Measurements from ENCODE around the gene NPLOC4. TPM values are rescaled to one million over a fixed set of nuclear protein-coding genes. Genes with fewer than 3 reads are reported as not detected.
A peak's percentile ranks its signal among the peaks of the same experiment; 100 is the strongest.
"Not testable (repeated sequence)": the region's sequence is repeated elsewhere in the genome, so short reads cannot be mapped to it uniquely, and the experiment has no call there.

Gene NPLOC4
- total RNA-seq, 1 experiment from 2014 or later = 55.0 TPM

DNA sequence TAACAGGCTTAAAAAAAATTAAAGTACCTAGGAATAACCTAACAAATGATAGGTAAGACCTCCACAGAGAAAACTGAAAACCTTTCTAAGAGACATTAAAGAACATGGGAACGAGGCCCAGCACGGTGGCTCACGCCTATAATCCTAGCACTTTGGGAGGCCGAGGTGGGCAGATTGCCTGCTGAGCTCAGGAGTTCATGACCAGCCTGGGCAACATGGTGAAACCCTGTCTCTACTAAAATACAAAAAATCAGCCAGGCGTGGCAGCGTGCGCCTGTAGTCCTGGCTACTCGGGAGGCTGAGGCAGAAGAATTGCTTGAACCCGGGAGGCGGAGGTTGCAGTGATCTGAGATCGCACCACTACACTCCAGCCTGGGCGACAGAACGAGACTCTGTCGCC lies 52.1 kb downstream of the NPLOC4 start:
- not testable (repeated sequence) for DNase-seq (ENCODE audit: low spot score)

DNA sequence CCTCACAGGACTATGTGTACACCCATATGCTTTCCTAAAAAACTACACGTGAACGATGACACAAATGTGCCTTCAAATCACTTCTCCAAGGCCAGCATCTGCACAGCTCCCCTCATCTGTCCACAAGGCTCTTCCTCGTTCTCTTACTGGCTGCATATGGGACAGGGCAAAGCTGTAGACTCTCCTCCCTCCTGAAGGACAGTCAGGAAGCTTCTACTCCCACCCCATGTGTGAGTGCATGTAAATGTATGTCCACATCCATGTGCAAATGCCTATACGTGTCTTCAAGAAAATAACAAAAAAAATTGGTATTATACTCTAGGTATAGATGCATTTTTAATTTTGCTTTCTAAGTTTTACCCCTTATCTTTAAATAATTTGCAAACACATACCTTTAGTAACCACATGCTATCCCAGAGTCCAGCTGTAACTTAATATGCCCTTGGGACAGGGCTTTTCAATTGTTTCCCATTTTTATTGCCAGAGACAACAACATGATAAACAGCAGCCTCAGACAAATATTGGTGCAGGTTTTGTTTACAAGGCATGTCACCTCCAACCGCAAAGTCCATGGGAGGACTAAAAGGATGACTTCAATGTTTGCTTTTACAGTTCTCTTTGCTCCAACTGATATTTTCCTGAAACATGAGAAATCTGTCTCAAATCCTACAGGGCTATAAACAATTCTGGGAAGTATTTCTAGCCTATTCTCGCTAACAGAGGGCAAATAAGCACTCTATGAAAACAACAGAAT lies 53.1 kb downstream of the NPLOC4 start:
- peak; percentile 30 for DNase-seq (ENCODE audit: low spot score)

- no peak for DNase-seq (ENCODE audit: low spot score)
Observed at GRCh38 chr17:81582749-81583148, 54.2 kb downstream of the NPLOC4 start.

GRCh38 chr17:81582341-81582740 lies 54.6 kb downstream of the NPLOC4 start:
- no peak for DNase-seq (ENCODE audit: low spot score)

- no peak for DNase-seq (ENCODE audit: low spot score)
Observed at GRCh38 chr17:81581758-81582157, 55.2 kb downstream of the NPLOC4 start.

DNA sequence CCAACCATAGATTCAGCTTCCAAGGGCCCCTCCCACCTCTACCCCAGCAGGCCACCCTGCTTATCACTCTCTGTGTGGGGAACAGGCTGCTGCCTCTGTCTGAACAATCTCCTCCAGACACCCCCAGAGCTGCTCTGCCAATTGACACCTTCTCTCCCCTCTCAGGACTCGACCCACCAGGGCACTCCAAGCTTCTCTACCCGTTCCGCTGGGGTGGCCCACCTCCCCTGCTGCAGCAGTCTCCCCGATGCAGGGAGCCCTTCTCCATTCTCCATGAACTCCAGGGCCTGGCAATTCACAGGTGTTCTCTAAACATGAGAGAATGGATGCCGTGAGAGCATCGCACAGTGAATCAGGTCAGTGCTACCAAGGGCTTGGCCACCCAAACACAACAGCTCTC lies 56.4 kb downstream of the NPLOC4 start:
- no peak for DNase-seq (ENCODE audit: low spot score)

- no peak for DNase-seq (ENCODE audit: low spot score)
Observed at GRCh38 chr17:81579821-81580321, 57.0 kb downstream of the NPLOC4 start.

DNA sequence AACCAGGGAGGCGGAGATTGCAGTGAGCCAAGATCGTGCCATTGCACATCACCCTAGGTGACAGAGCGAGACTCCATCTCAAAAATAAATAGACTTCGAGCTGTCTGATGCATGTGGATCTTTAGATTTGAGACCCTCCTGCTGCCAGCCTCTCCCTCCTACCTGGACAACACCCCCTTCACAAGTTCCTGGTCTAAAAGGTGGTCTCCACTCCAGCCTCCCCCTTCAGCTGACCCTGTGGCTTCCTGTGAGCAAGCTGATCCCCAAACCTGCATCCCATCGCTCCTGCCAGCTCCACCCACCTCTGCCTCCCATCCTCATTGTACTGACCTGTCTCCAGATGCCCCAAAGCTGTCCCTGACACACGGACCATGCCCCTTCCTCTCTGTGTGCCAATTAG lies 57.6 kb downstream of the NPLOC4 start:
- DNase-seq (ENCODE audit: low spot score) = no peak

- DNase-seq (ENCODE audit: low spot score) = no peak
Observed at GRCh38 chr17:81578561-81579225, 58.2 kb downstream of the NPLOC4 start.

DNA sequence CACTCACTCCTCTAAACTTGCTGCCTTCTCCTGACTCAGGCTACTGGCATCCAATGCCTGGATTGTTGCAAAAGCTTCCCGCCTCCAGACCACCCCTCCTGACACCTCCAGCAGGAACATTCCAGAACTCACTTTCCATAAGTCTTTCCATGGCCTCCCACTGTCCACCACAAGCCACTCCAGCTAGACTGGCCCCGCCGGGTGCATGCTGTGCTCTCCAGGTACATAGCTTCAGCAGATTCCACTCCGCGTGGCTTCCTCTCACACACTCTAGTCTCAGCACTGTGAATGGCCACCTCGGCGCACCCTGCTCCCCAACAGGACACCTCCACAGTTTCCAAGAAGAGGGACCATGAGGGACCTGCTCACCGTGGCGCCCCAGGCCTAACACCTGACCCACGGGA lies 58.9 kb downstream of the NPLOC4 start:
- DNase-seq (ENCODE audit: low spot score) = no peak

- DNase-seq (ENCODE audit: low spot score) = peak; percentile 31
Observed at GRCh38 chr17:81577278-81578000, 59.5 kb downstream of the NPLOC4 start.

GRCh38 chr17:81576621-81577277 lies 60.2 kb downstream of the NPLOC4 start:
- peak; percentile 73 for DNase-seq (ENCODE audit: low spot score)

DNA sequence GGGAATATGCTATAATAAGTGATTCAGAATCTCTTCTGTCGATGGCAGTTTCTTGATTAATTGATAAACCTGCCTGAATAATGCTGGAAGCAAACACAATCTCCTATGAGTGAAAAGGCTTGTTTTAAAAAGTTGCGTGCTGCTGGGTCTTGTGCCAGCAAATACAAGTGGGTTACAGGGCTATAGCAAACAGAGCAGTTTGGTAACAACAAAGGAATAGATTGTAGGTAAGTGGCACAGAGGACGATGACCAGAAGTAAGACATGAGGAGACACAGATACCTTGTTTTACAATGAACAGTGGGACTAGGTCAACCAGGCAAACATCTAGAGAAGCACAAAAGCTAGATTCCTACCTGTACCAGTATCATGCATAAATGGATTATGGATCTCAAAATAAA lies 61.1 kb downstream of the NPLOC4 start:
- no peak for DNase-seq (ENCODE audit: low spot score)

- DNase-seq (ENCODE audit: low spot score) = no peak
Observed at GRCh38 chr17:81574643-81574956, 62.3 kb downstream of the NPLOC4 start.

DNA sequence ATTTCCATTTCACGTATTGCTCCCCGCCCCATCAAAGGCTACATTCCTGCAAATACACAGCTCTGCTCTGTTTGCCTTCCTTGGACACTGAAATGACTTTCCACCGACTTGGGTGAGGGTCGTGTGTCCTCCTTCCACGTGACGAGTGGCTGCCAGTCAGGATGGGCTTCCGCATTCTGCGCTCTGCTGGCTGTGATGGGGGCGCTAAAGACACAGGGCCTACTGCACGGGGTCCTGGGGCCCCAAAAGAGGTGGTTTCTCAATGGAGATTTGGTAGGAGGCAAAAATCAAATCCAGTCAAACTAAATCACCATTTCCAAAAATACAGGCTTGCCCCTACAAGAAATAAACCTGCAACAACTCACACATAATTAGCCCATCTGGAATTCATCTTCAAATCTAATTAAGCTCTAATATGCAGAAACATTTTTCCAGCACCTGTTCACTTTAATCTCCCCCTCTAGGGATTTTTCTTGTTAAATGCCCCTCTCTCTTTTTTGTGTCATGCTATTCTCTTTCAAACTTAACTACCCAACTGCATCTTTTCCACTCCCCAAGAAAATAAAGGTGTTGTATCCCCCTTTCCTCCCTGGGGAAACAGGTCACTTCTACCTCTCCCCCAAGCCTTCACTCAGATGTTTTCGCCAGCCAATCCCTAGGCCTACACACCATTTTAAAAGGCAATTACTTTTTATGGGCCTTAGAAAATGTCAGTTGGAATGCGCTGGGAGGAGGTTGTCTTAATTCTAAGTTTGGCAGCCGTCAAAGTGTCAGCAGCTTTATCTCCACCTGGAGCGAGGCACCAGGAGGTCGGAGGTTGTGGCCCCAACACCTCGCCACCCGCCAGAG lies 62.9 kb downstream of the NPLOC4 start:
- DNase-seq (ENCODE audit: low spot score) = no peak

DNA sequence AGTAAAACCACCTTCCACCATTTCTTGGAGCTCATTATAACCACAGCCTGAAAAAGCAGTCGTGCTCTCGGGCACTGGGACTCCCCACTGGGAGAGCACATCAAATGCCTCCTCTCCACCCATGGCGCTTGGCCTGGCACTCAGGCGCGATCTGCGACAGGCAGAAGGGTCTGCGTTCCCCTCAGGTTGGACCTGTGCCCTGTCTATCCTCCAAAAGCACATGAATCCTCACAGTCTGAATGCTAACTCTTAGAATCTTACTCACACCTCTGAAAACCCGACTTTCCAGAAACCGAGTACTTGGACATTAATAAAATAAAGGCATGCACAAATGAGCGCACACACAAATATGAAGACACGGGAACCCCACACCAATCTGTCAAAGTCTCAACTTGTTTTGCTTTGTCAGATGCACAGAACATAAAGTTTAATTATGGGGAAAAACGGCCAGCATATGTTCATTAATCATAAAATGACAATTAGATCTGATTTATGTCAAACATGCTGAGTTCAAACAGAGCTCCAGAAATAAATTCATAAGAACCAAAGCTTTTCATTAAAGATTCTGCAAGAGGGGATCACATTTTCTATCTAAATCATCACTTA lies 64.2 kb downstream of the NPLOC4 start:
- no peak for DNase-seq (ENCODE audit: low spot score)

DNA sequence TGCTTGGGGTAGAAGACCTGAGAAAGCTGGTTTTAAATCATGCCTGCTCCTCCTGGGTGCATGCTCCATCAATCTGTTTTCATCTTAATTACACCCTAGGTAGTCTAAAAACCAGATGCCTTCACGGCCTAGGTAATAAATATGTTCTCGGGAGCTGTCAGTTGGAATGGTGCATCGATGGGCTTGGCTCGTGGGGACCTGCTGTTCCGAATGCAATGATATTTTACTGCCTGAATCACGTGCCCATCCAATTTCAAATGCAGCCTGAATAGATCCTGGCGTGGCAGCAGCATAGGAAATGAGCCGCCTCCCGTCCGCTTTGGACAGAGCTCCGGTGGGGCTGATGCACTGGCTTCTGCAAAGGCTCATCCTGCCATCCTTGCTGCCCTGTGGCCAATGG lies 65.9 kb downstream of the NPLOC4 start:
- DNase-seq (ENCODE audit: low spot score) = no peak

DNA sequence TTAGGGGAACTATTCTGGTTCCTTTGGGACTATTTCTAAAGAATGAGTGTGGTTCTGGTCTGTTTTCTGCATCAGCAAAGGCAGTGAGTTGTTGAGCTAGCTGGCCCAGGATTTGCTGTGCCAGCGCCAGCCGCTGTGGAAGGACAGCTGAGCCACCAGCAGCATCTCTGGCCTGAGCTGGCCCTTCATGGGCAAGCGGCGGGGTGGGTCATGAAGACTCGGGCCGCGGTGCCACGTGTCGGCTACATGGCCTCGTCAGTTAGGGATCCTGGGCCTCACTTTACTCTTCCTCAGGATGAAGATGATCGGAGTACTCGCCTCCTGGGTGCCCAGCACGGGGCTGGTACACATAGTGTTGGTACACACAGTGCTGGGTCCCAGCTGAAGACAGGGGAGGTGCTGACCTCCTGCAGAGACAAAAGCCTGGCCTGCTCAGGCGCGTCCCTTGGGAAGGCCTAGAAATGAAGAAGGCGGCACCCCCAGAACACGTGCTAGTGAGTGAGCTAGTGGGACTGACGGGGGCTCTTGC lies 66.9 kb downstream of the NPLOC4 start:
- DNase-seq (ENCODE audit: low spot score) = no peak

DNA sequence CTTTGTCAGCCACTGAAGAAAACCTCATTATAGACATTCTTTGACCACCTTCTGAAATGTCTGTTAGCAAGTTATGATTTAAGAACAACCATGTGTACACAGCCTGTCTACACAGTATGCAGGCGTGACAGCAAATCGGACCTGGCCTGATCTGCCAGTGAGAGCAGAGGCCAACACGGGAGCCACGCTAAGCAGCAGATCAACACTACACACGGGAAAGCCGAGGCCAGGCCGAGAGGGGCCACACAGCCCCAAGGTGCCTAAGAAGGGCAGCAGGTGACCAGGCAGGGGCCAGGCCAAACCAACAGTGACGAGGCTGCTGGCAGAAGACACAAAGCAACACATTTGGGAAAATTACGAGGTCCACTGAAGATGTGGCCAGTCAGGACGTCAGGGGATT lies 68.5 kb downstream of the NPLOC4 start:
- no peak for DNase-seq (ENCODE audit: low spot score)

DNA sequence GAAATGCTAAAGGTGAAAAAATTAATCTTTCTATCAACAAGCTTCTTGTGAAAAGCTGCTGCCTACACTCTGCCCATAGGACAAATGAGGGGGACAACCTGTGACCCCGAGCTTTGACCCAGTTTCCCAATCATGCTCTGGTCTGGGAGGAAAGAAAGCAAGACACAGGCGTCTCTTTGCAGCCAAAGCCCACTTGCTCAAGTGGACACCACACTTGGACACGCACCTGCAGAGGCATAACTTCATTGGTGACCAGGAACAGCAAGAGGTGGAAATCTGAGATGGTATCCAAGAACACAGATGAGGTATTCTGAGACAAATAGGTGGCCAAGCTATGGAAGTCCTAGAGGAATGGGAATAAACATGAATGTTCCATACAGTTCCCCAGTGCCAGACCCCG lies 69.7 kb downstream of the NPLOC4 start:
- no peak for DNase-seq (ENCODE audit: low spot score)

All from H4 (cell line).